Dendritic cell treated with granulocyte-macrophage colony-stimulating factor and Interleukin-4, amounts not matched to agents 40 ng/mL and 50 ng/mL, for 4 days (primary cell): Measurements from ENCODE around the gene ASZ1.
"Not testable (repeated sequence)": the region's sequence is repeated elsewhere in the genome, so short reads cannot be mapped to it uniquely, and the experiment has no call there.

Source experiments
- H3K27ac Mint-ChIP-seq: one replicate; pipeline ENCODE4 v1.8.0; 2022; ENCODE audit warnings: mild to moderate bottlenecking, mixed read lengths
- H3K27me3 Mint-ChIP-seq: one replicate; pipeline ENCODE4 v1.8.0; 2022; ENCODE audit warnings: mild to moderate bottlenecking, mixed read lengths
- H3K36me3 Mint-ChIP-seq: one replicate; pipeline ENCODE4 v1.8.0; 2022; ENCODE audit warnings: low read depth, mixed read lengths
- H3K4me1 Mint-ChIP-seq: one replicate; pipeline ENCODE4 v1.8.0; 2022; ENCODE audit warnings: low read depth, mixed read lengths
- H3K4me3 Mint-ChIP-seq: one replicate; pipeline ENCODE4 v1.8.0; 2022; ENCODE audit warnings: mild to moderate bottlenecking, moderate library complexity, mixed read lengths
- H3K9me3 Mint-ChIP-seq: one replicate; pipeline ENCODE4 v1.8.0; 2022; ENCODE audit warnings: mixed read lengths
- intact Hi-C: fragments of 100-400 bp; cut with micrococcal nuclease; formaldehyde crosslinking; loops from one replicate; pipeline ENCODE4 v1.15.0; 2022

The ASZ1 gene

GRCh38 chr7:117414591-117414990 lies 12.7 kb downstream of the ASZ1 start:
- H3K27me3 Mint-ChIP-seq, H3K4me1 Mint-ChIP-seq, intact Hi-C loops, H3K27ac Mint-ChIP-seq, H3K36me3 Mint-ChIP-seq, H3K4me3 Mint-ChIP-seq, H3K9me3 Mint-ChIP-seq: not testable (repeated sequence)

GRCh38 chr7:117412946-117413559 lies 14.2 kb downstream of the ASZ1 start:
- no peak overlapping the region for H3K27ac Mint-ChIP-seq
- no peaks in the 10 kb centered on the region for H3K27me3 Mint-ChIP-seq
- no peak overlapping the region for H3K4me3 Mint-ChIP-seq
- H3K4me1 Mint-ChIP-seq, result no peaks in the 10 kb centered on the region
- intact Hi-C loops, result no loop called here
- H3K9me3 Mint-ChIP-seq, result no peaks in the 10 kb centered on the region
- no peaks in the 10 kb centered on the region for H3K36me3 Mint-ChIP-seq

GRCh38 chr7:117412390-117412789 lies 14.9 kb downstream of the ASZ1 start:
- Mint-ChIP-seq H3K4me3 (no peak overlapping the region), H3K27me3 (no peaks in the 10 kb centered on the region), H3K4me1 (no peaks in the 10 kb centered on the region), H3K36me3 (no peaks in the 10 kb centered on the region), H3K27ac (no peak overlapping the region), H3K9me3 (no peaks in the 10 kb centered on the region)
- intact Hi-C loops, result no loop called here

- Mint-ChIP-seq H3K9me3 (no peaks in the 10 kb centered on the region), H3K4me3 (no peak overlapping the region), H3K27ac (no peak overlapping the region), H3K4me1 (no peaks in the 10 kb centered on the region), H3K36me3 (no peaks in the 10 kb centered on the region), H3K27me3 (no peaks in the 10 kb centered on the region)
- intact Hi-C loops, result no loop called here
Measured at GRCh38 chr7:117411539-117411938, 15.8 kb downstream of the ASZ1 start.

GRCh38 chr7:117408831-117409230 lies 18.5 kb downstream of the ASZ1 start:
- Mint-ChIP-seq H3K36me3 (no peaks in the 10 kb centered on the region), H3K4me3 (no peak overlapping the region), H3K9me3 (no peaks in the 10 kb centered on the region), H3K27me3 (no peaks in the 10 kb centered on the region), H3K4me1 (no peaks in the 10 kb centered on the region), H3K27ac (no peak overlapping the region)
- intact Hi-C loops, result no loop called here

- H3K9me3 Mint-ChIP-seq, result no peaks in the 10 kb centered on the region
- H3K27me3 Mint-ChIP-seq, result no peaks in the 10 kb centered on the region
- intact Hi-C loops, result no loop called here
- H3K27ac Mint-ChIP-seq, result no peak overlapping the region
- H3K4me3 Mint-ChIP-seq, result no peak overlapping the region
- H3K36me3 Mint-ChIP-seq, result no peaks in the 10 kb centered on the region
- H3K4me1 Mint-ChIP-seq, result no peaks in the 10 kb centered on the region
Measured at GRCh38 chr7:117405519-117405918, 21.8 kb downstream of the ASZ1 start.

- Mint-ChIP-seq H3K27ac (no peak overlapping the region), H3K9me3 (no peaks in the 10 kb centered on the region), H3K36me3 (no peaks in the 10 kb centered on the region), H3K4me1 (no peaks in the 10 kb centered on the region), H3K4me3 (no peak overlapping the region), H3K27me3 (no peaks in the 10 kb centered on the region)
- intact Hi-C loops, result no loop called here
Measured at GRCh38 chr7:117403737-117404136, 23.6 kb downstream of the ASZ1 start.

- Mint-ChIP-seq H3K4me3 (no peak overlapping the region), H3K4me1 (no peaks in the 10 kb centered on the region), H3K27ac (no peak overlapping the region), H3K9me3 (no peaks in the 10 kb centered on the region), H3K27me3 (no peaks in the 10 kb centered on the region), H3K36me3 (no peaks in the 10 kb centered on the region)
- intact Hi-C loops, result no loop called here
Measured at GRCh38 chr7:117402109-117402508, 25.2 kb downstream of the ASZ1 start.

- intact Hi-C loops, result no loop called here
Measured at GRCh38 chr7:117401293-117402002, 25.8 kb downstream of the ASZ1 start.

GRCh38 chr7:117399820-117400422 lies 27.4 kb downstream of the ASZ1 start:
- intact Hi-C loops, result loop anchor here (5.0 kb wide), 1 partner anchor 752 kb away; no protein-coding TSS in a partner anchor
- no peak overlapping the region for H3K27ac Mint-ChIP-seq
- no peaks in the 10 kb centered on the region for H3K4me1 Mint-ChIP-seq
- H3K36me3 Mint-ChIP-seq, result no peaks in the 10 kb centered on the region
- no peaks in the 10 kb centered on the region for H3K27me3 Mint-ChIP-seq
- no peaks in the 10 kb centered on the region for H3K9me3 Mint-ChIP-seq
- no peak overlapping the region for H3K4me3 Mint-ChIP-seq

More at GRCh38 chr7:117401293-117402002, 25.8 kb downstream of the ASZ1 start:
- no peak overlapping the region for H3K27ac Mint-ChIP-seq
- H3K4me3 Mint-ChIP-seq, result no peak overlapping the region
- no peaks in the 10 kb centered on the region for H3K27me3 Mint-ChIP-seq
- H3K4me1 Mint-ChIP-seq, result no peaks in the 10 kb centered on the region
- H3K36me3 Mint-ChIP-seq, result no peaks in the 10 kb centered on the region
- no peaks in the 10 kb centered on the region for H3K9me3 Mint-ChIP-seq

GRCh38 chr7:117395743-117396142 lies 31.6 kb downstream of the ASZ1 start:
- Mint-ChIP-seq H3K4me1 (no peaks in the 10 kb centered on the region), H3K4me3 (no peak overlapping the region), H3K9me3 (no peaks in the 10 kb centered on the region), H3K27ac (no peak overlapping the region), H3K27me3 (no peaks in the 10 kb centered on the region), H3K36me3 (no peaks in the 10 kb centered on the region)
- intact Hi-C loops, result loop anchor here (5.0 kb wide), 1 partner anchor 757 kb away; no protein-coding TSS in a partner anchor

- intact Hi-C loops, result no loop called here
- Mint-ChIP-seq H3K27ac (no peak overlapping the region), H3K27me3 (no peaks in the 10 kb centered on the region), H3K36me3 (no peaks in the 10 kb centered on the region), H3K4me1 (no peaks in the 10 kb centered on the region), H3K4me3 (no peak overlapping the region), H3K9me3 (no peaks in the 10 kb centered on the region)
Measured at GRCh38 chr7:117393781-117394180, 33.5 kb downstream of the ASZ1 start.

GRCh38 chr7:117389871-117390270 lies 37.4 kb downstream of the ASZ1 start:
- intact Hi-C loops, result no loop called here
- Mint-ChIP-seq H3K27me3 (no peaks in the 10 kb centered on the region), H3K4me1 (no peaks in the 10 kb centered on the region), H3K4me3 (no peak overlapping the region), H3K27ac (no peak overlapping the region), H3K9me3 (no peaks in the 10 kb centered on the region), H3K36me3 (no peaks in the 10 kb centered on the region)

GRCh38 chr7:117386110-117386706 lies 41.1 kb downstream of the ASZ1 start:
- Mint-ChIP-seq H3K4me1 (no peaks in the 10 kb centered on the region), H3K27ac (no peak overlapping the region), H3K27me3 (no peaks in the 10 kb centered on the region), H3K36me3 (no peaks in the 10 kb centered on the region), H3K9me3 (no peaks in the 10 kb centered on the region), H3K4me3 (no peak overlapping the region)
- intact Hi-C loops, result no loop called here
